Left ventricle myocardium inferior (tissue), 1 donor: Measurements from ENCODE around the gene B3GAT1. TPM values are rescaled to one million over a fixed set of nuclear protein-coding genes. Genes with fewer than 3 reads are reported as not detected.

Experiments used
- DNase-seq: peaks from one replicate; pipeline ENCODE4 v3.0.0-alpha.2; 2020
- H3K27ac ChIP-seq: fragments of 200-600 bp; replicated peaks from 2 replicates; pipeline ENCODE4 v1.8.0; 2021
- H3K27me3 ChIP-seq: fragments of 200-600 bp; 2 replicates; pipeline ENCODE4 v1.8.0; 2021; ENCODE audit warnings: low read depth
- H3K36me3 ChIP-seq: fragments of 200-600 bp; 2 replicates; pipeline ENCODE4 v1.8.0; 2021
- H3K4me1 ChIP-seq: fragments of 200-600 bp; 2 replicates; pipeline ENCODE4 v1.8.0; 2021
- H3K4me3 ChIP-seq: fragments of 200-600 bp; 2 replicates; pipeline ENCODE4 v1.8.0; 2021; ENCODE audit warnings: mild to moderate bottlenecking, moderate library complexity
- H3K9me3 ChIP-seq: fragments of 200-600 bp; replicated peaks from 2 replicates; pipeline ENCODE4 v1.8.0; 2021
- CTCF ChIP-seq: fragments of 200-600 bp; IDR thresholded peaks from 2 replicates; pipeline ENCODE4 v1.8.0; 2021; ENCODE audit warnings: antibody characterized with exemption, mild to moderate bottlenecking, borderline replicate concordance
- intact Hi-C: fragments of 100-400 bp; cut with micrococcal nuclease; formaldehyde crosslinking; loops from one replicate; pipeline ENCODE4 v1.11.0; 2022
- total RNA-seq: library from RNA; stranded (reverse); fragmentation: NEBNext Ultra II Directional; extraction: Animal tissue kit (Norgen Biotek cat#: 25700); gene quantifications from one replicate; pipeline ENCODE4 v1.2.1, GENCODE V29; 2021
- donor health status: DM: no; HTN: yes; CAD: no; lungs with severe emphysema.

Gene B3GAT1
- total RNA-seq, 1 donor from 2014 or later, result 0.08 TPM

DNA sequence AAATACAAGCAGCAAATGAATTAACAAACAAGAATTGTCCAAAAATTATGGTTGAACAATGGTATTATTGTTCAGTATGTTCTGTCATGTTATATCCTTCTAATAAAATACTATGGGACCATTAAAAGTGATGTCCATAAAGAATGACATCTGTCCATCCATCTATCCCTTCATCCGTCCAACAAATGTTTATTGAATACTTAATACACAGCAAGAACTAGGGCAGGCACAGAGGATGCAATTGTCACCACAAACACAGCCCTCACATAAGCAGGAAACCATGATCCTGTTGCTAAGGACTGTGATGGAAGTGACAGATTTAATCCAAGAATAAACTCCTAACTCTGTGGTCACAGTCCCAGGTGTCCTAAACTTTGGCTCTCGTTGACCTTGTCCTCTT is 20.7 kb upstream of the B3GAT1 start:
- no peak for TF ChIP-seq CTCF
- H3K4me1 ChIP-seq, result no peaks in the 10 kb centered on the region
- intact Hi-C loops, result no loop called here
- H3K36me3 ChIP-seq, result no peaks in the 10 kb centered on the region
- peaks cover 7% of the 10 kb centered on the region for H3K9me3 ChIP-seq
- DNase-seq, result no peak
- no peak overlapping the region for H3K27ac ChIP-seq
- peaks cover 97% of the 10 kb centered on the region for H3K27me3 ChIP-seq
- H3K4me3 ChIP-seq, result no peak overlapping the region

GRCh38 chr11:134429106-134429505 is 17.1 kb upstream of the B3GAT1 start:
- intact Hi-C loops, result no loop called here
- H3K27ac ChIP-seq, result no peak overlapping the region
- no peak overlapping the region for H3K4me3 ChIP-seq
- H3K4me1 ChIP-seq, result no peaks in the 10 kb centered on the region
- DNase-seq, result no peak
- H3K36me3 ChIP-seq, result no peaks in the 10 kb centered on the region
- no peak for TF ChIP-seq CTCF
- peaks cover 83% of the 10 kb centered on the region for H3K27me3 ChIP-seq
- H3K9me3 ChIP-seq, result peaks cover 7% of the 10 kb centered on the region

GRCh38 chr11:134425816-134426536 is 13.9 kb upstream of the B3GAT1 start:
- H3K9me3 ChIP-seq, result peaks cover under 1% of the 10 kb centered on the region
- peaks cover 81% of the 10 kb centered on the region for H3K27me3 ChIP-seq
- TF ChIP-seq CTCF, result no peak
- DNase-seq, result no peak
- no peaks in the 10 kb centered on the region for H3K4me1 ChIP-seq
- intact Hi-C loops, result no loop called here
- H3K4me3 ChIP-seq, result no peak overlapping the region
- H3K36me3 ChIP-seq, result no peaks in the 10 kb centered on the region
- H3K27ac ChIP-seq, result no peak overlapping the region

DNA sequence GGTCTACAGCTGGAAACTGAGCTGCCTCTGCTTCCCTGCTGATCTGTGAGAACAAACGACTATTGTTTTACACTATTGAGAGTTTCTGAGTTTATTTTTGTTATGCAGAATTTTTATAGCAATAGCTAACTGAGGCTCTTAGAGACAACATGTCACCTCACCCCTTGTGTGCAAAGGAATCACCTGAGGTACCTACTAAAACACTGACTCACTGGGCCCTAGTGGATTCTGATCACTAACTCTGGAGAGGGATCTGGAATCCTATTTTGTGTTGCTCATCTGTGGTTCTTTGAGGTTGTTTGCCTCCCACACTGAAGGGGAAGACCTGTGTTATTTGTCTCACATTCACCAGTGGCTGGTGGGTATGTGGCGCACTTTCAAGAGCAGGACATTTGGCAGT is 13.4 kb upstream of the B3GAT1 start:
- no peak for TF ChIP-seq CTCF
- Histone ChIP-seq H3K27ac (no peak overlapping the region), H3K4me1 (no peaks in the 10 kb centered on the region), H3K36me3 (no peaks in the 10 kb centered on the region), H3K27me3 (peaks cover 80% of the 10 kb centered on the region), H3K4me3 (no peak overlapping the region), H3K9me3 (no peaks in the 10 kb centered on the region)
- intact Hi-C loops, result no loop called here
- no peak for DNase-seq

DNA sequence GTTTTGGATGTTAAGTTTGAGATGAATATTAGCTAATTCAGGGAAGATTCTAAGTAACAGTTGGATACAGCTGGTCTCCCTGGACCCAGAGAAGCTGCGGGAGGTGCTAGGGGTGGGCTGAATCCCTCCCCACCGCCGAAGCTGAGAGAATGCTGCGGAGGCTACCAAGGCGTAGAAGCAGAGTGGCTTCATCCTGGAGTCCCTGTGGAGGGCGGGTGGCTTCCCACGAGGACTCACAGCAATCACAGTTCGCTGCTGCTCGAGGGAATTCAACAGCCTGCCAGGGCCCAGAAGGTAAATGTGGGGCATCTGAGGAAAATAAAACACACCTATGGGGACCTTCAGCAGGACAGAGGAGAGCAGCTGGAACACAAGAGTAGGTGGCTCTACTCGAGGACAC is 11.1 kb upstream of the B3GAT1 start:
- no peak for TF ChIP-seq CTCF
- no peaks in the 10 kb centered on the region for H3K9me3 ChIP-seq
- DNase-seq, result no peak
- no peak overlapping the region for H3K27ac ChIP-seq
- H3K36me3 ChIP-seq, result no peaks in the 10 kb centered on the region
- peaks cover 76% of the 10 kb centered on the region for H3K27me3 ChIP-seq
- H3K4me3 ChIP-seq, result no peak overlapping the region
- intact Hi-C loops, result no loop called here
- H3K4me1 ChIP-seq, result no peaks in the 10 kb centered on the region
